Left lung (tissue), 10 donors: ENCODE data around the gene SEPTIN7. TPM values are rescaled to one million over a fixed set of nuclear protein-coding genes. Genes with fewer than 3 reads are reported as not detected.

ENCODE experiments used
- ATAC-seq: fragments of 200-7000 bp; cut with Tn5 transposase; one replicate; pipeline ENCODE4 v1.9.1; 2020; ENCODE audit warnings: moderate library complexity
- DNase-seq, 4 donors: peaks; one replicate each; pipeline ENCODE4 v3.0.0-alpha.2; 2013 to 2020
- H3K27ac ChIP-seq, 2 donors: fragments of 200-600 bp; sonication (generic) in 1 of 2; one replicate each; pipeline versions ENCODE4 v1.5.0 to v1.8.0; 2020 to 2021
- H3K27me3 ChIP-seq, 2 donors: fragments of 200-600 bp; sonication (generic) in 1 of 2; one replicate each; pipeline versions ENCODE4 v1.5.0 to v1.8.0; 2020 to 2021
- H3K36me3 ChIP-seq, 2 donors: fragments of 200-600 bp; sonication (generic) in 1 of 2; one replicate each; pipeline versions ENCODE4 v1.5.0 to v1.8.0; 2020 to 2021
- H3K4me1 ChIP-seq, 2 donors: fragments of 200-600 bp; one replicate each; pipeline ENCODE4 v1.8.0; 2021
- H3K4me3 ChIP-seq, 2 donors: fragments of 200-600 bp; sonication (generic) in 1 of 2; one replicate each; pipeline versions ENCODE4 v1.5.0 to v1.8.0; 2020 to 2021; ENCODE audit warnings: mild to moderate bottlenecking in 1 of 2
- H3K9me3 ChIP-seq, 2 donors: fragments of 200-600 bp; sonication (generic) in 1 of 2; one replicate each; pipeline versions ENCODE4 v1.5.0 to v1.8.0; 2020 to 2021
- intact Hi-C, 2 donors: fragments of 100-400 bp; cut with DNase I; formaldehyde crosslinking; loops; one replicate each; pipeline versions ENCODE4 v1.11.2 to v1.14.2; 2022
- polyA plus RNA-seq, 6 donors: library from polyadenylated mRNA; unstranded; fragments of 120-200 nt; gene quantifications; one replicate each; pipeline ENCODE4 v1.2.1, GENCODE V29; 2013; ENCODE audit not compliant: insufficient read length in 6 of 6
- total RNA-seq, 2 donors: library from RNA; stranded (reverse); fragmentation: NEBNext Ultra II Directional; extraction: Animal tissue kit (Norgen Biotek cat#: 25700); gene quantifications; one replicate each; pipeline ENCODE4 v1.2.1, GENCODE V29; 2021
- TF ChIP-seq, protein P1 (sequence below), 2 donors: fragments of 200-600 bp; sonication (generic) in 1 of 2; IDR thresholded peaks; one replicate each; pipeline versions ENCODE4 v1.5.0 to v1.8.0; 2021; ENCODE audit warnings: antibody characterized with exemption in 2 of 2
- donor health status: DM: no; HTN: yes; CAD: no.
- donor health status: DM: no; HTN: no; CAD: no.

The SEPTIN7 gene
- total and polyA plus RNA-seq, 8 donors: 174 to 511 (median 440) TPM

DNA sequence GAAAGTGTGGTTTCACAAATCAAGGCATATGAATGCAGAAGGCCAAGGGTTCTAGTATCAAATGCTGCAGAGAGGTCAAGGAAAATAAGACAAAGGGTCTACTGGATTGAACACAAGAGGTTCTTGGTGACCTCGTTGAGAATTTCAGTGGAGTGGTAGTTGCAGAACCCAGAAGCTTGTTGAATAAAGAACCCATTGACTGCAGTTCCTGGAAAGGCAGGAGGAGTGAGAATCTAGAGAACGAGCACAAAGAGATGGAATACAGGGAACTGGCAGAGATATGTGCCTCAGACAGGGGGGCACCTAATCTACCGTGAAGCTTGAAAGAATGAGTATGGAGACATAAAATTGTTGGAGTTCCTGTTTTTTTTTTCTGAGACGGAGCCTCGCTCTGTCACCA is 3.5 kb upstream of the SEPTIN7 start:
- intact Hi-C loops: no loop called here

GRCh38 chr7:35799846-35800717 is 775 bp upstream of the SEPTIN7 start:
- intact Hi-C loops: loop anchor here in 1 of 2 donors (10.0 kb wide), 1 partner anchor 95 kb away; no protein-coding TSS in a partner anchor
- no peaks in the 10 kb centered on the region for H3K36me3 ChIP-seq
- peak overlapping the region; percentile 59 to 93 for H3K4me3 ChIP-seq
- TF ChIP-seq, protein P1, sequence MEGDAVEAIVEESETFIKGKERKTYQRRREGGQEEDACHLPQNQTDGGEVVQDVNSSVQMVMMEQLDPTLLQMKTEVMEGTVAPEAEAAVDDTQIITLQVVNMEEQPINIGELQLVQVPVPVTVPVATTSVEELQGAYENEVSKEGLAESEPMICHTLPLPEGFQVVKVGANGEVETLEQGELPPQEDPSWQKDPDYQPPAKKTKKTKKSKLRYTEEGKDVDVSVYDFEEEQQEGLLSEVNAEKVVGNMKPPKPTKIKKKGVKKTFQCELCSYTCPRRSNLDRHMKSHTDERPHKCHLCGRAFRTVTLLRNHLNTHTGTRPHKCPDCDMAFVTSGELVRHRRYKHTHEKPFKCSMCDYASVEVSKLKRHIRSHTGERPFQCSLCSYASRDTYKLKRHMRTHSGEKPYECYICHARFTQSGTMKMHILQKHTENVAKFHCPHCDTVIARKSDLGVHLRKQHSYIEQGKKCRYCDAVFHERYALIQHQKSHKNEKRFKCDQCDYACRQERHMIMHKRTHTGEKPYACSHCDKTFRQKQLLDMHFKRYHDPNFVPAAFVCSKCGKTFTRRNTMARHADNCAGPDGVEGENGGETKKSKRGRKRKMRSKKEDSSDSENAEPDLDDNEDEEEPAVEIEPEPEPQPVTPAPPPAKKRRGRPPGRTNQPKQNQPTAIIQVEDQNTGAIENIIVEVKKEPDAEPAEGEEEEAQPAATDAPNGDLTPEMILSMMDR (IDR thresholded peaks at IDR 0.05): no peak
- peak overlapping the region; percentile 98 to 99 for H3K27ac ChIP-seq
- H3K9me3 ChIP-seq: no peaks in the 10 kb centered on the region
- H3K27me3 ChIP-seq: no peaks in the 10 kb centered on the region
- peaks cover 16 to 39% of the 10 kb centered on the region in 2 donors for H3K4me1 ChIP-seq
- DNase-seq (peak in 3 of 4 donors; percentile 90 to 95 (median 94)), ATAC-seq (peak; percentile 75)

More for the DNA sequence above, 3.5 kb upstream of the SEPTIN7 start:
- Histone ChIP-seq H3K27ac (no peak overlapping the region), H3K9me3 (no peaks in the 10 kb centered on the region), H3K27me3 (no peaks in the 10 kb centered on the region), H3K4me3 (no peak overlapping the region), H3K4me1 (peaks cover 4 to 16% of the 10 kb centered on the region in 2 donors), H3K36me3 (no peaks in the 10 kb centered on the region)
- DNase-seq: no peak
- TF ChIP-seq, protein P1 (IDR thresholded peaks at IDR 0.05): no peak
- no peak for ATAC-seq

DNA sequence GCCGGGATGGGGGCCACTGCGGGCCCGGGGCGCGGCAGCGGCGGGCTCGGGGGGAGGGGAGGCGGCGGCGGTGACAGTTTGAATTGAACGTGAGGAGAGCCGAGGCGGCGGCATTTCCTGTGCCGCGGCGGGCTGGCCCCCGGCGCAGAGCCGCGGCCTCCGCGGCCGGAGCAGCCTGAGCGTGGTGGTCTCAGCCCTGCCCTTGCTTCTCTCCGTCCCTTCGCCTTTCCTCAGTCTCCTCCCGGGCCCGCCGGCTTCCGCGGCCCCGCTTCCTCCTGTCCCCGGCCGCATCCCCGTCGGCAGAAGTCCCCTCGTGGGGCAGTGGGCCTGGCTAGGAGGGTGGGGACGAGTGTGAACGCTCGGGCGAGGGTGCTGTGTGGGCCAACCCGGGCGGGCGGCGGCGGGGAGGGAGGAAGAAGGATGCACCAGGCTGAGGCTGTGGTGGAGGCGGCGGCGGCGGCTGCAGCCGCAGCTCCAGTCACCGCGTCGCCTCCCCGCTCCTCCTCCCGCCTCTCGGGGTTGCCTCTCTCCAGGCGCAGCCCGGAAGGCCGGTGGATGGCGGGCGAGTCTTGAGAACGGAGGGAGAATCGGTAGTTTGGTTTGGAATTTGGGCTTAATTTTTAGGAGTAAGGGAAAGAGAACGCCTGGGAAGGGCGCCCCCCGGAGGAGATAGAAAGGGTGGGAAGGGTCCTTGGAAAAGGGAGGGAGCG is 690 bp downstream of the SEPTIN7 start:
- DNase-seq: peak; percentile 60 to 94 (median 76)
- intact Hi-C loops: loop anchor here in 1 of 2 donors (10.0 kb wide), 1 partner anchor 97 kb away; no protein-coding TSS in a partner anchor
- Histone ChIP-seq H3K9me3 (no peaks in the 10 kb centered on the region), H3K36me3 (no peaks in the 10 kb centered on the region), H3K27me3 (no peaks in the 10 kb centered on the region), H3K27ac (peak overlapping the region; percentile 98 to 99), H3K4me3 (peak overlapping the region; percentile 77 to 93), H3K4me1 (peaks cover 17 to 53% of the 10 kb centered on the region in 2 donors)
- peak; percentile 52 for ATAC-seq
- TF ChIP-seq, protein P1 (IDR thresholded peaks at IDR 0.05): peak; percentile 31 to 54

GRCh38 chr7:35802102-35802466 is 1.2 kb downstream of the SEPTIN7 start:
- Histone ChIP-seq H3K36me3 (no peaks in the 10 kb centered on the region), H3K27me3 (no peaks in the 10 kb centered on the region), H3K27ac (peak overlapping the region; percentile 98 to 99), H3K4me1 (peaks cover 21 to 58% of the 10 kb centered on the region in 2 donors), H3K4me3 (peak overlapping the region; percentile 77 to 93), H3K9me3 (no peaks in the 10 kb centered on the region)
- intact Hi-C loops: loop anchor here in 1 of 2 donors (10.0 kb wide), 1 partner anchor 97 kb away; no protein-coding TSS in a partner anchor
- ATAC-seq (no peak), DNase-seq (no peak)
- TF ChIP-seq, protein P1 (IDR thresholded peaks at IDR 0.05): peak in 1 of 2 donors; percentile 6
